Neural progenitor cell (in vitro differentiated cells): ENCODE data around the gene RSBN1L. TPM values are rescaled to one million over a fixed set of nuclear protein-coding genes. Genes with fewer than 3 reads are reported as not detected.

Experiments used
- DNase-seq: peaks from one replicate; pipeline ENCODE4 v3.0.0-alpha.2; 2016; ENCODE audit warnings: low spot score
- H2AFZ ChIP-seq: fragments of 200-600 bp; sonication (generic); replicated peaks from 2 replicates; pipeline ENCODE4 v1.6.1; 2016; ENCODE audit warnings: antibody characterized with exemption
- H3F3A ChIP-seq: fragments of 200-600 bp; sonication (generic); 2 replicates; pipeline ENCODE4 v1.6.1; 2016; ENCODE audit warnings: antibody characterized with exemption, low read depth
- H3K27ac ChIP-seq: fragments of 200-600 bp; sonication (generic); 2 replicates; pipeline ENCODE4 v1.5.1; 2016; ENCODE audit warnings: mild to moderate bottlenecking
- H3K27me3 ChIP-seq: fragments of 200-600 bp; sonication (generic); 2 replicates; pipeline ENCODE4 v1.6.1; 2016; ENCODE audit warnings: mild to moderate bottlenecking, moderate library complexity
- H3K36me3 ChIP-seq: fragments of 200-600 bp; sonication (generic); 2 replicates; pipeline ENCODE4 v1.5.1; 2016
- H3K4me1 ChIP-seq: fragments of 200-600 bp; sonication (generic); 2 replicates; pipeline ENCODE4 v1.6.1; 2016; ENCODE audit warnings: mixed run types
- H3K4me2 ChIP-seq: fragments of 200-600 bp; sonication (generic); 2 replicates; pipeline ENCODE4 v1.6.1; 2016
- H3K4me3 ChIP-seq: fragments of 200-600 bp; sonication (generic); 2 replicates; pipeline ENCODE4 v1.5.1; 2016
- H3K79me2 ChIP-seq: fragments of 200-600 bp; sonication (generic); 2 replicates; pipeline ENCODE4 v1.6.1; 2016; ENCODE audit warnings: low read depth
- H3K9ac ChIP-seq: fragments of 200-600 bp; sonication (generic); 2 replicates; pipeline ENCODE4 v1.6.1; 2016
- H3K9me3 ChIP-seq: fragments of 200-600 bp; sonication (generic); 2 replicates; pipeline ENCODE4 v1.5.1; 2016; ENCODE audit warnings: low read depth
- H4K20me1 ChIP-seq: fragments of 200-600 bp; sonication (generic); 2 replicates; pipeline ENCODE4 v1.6.1; 2016; ENCODE audit warnings: low read depth
- H3K27ac Mint-ChIP-seq: 3 replicates; pipeline ENCODE4 v1.8.0; 2021; ENCODE audit warnings: mixed read lengths
- H3K27me3 Mint-ChIP-seq: 2 replicates; pipeline ENCODE4 v1.8.0; 2022; ENCODE audit warnings: low read depth, mild to moderate bottlenecking, inconsistent platforms, moderate library complexity, mixed read lengths; ENCODE audit not compliant: insufficient read depth
- H3K36me3 Mint-ChIP-seq: 3 replicates; pipeline ENCODE4 v1.8.0; 2021; ENCODE audit warnings: mixed read lengths
- H3K4me1 Mint-ChIP-seq: 3 replicates; pipeline ENCODE4 v1.8.0; 2021; ENCODE audit warnings: mixed read lengths
- H3K4me3 Mint-ChIP-seq: 3 replicates; pipeline ENCODE4 v1.8.0; 2021; ENCODE audit warnings: mild to moderate bottlenecking, moderate library complexity, mixed read lengths
- H3K9me3 Mint-ChIP-seq: 3 replicates; pipeline ENCODE4 v1.8.0; 2020; ENCODE audit warnings: mixed read lengths
- CTCF ChIP-seq: fragments of 200-600 bp; sonication (generic); IDR thresholded peaks from 2 replicates; pipeline ENCODE4 v1.5.1; 2017; ENCODE audit warnings: antibody characterized with exemption, mild to moderate bottlenecking
- EZH2 ChIP-seq: fragments of 200-600 bp; sonication (generic); IDR thresholded peaks from 2 replicates; pipeline ENCODE4 v1.6.1; 2017; ENCODE audit warnings: antibody characterized with exemption, mild to moderate bottlenecking, moderate library complexity
- EZH2phosphoT487 ChIP-seq: fragments of 200-600 bp; sonication (generic); IDR thresholded peaks from 2 replicates; pipeline ENCODE4 v1.6.1; 2017; ENCODE audit warnings: antibody characterized with exemption
- total RNA-seq: library from RNA; depleted of rRNA; stranded (reverse); fragments of >200 nt; gene quantifications from 2 replicates; pipeline ENCODE4 v1.2.3, GENCODE V29; 2015; ENCODE audit warnings: low replicate concordance

RSBN1L gene
- total RNA-seq, 1 donor from 2014 or later = 25.0 TPM

- Histone ChIP-seq H3K4me1 (no peaks in the 10 kb centered on the region), H3K4me3 (no peak overlapping the region), H3K4me2 (no peak overlapping the region), H3K9ac (no peak overlapping the region), H2AFZ (no peak overlapping the region), H4K20me1 (peaks cover 6% of the 10 kb centered on the region), H3K9me3 (no peaks in the 10 kb centered on the region), H3K27ac (no peak overlapping the region), H3K27me3 (no peaks in the 10 kb centered on the region), H3K79me2 (peaks cover 30% of the 10 kb centered on the region), H3K36me3 (no peaks in the 10 kb centered on the region), H3F3A (peaks cover 9% of the 10 kb centered on the region)
- Mint-ChIP-seq H3K4me1 (peaks cover 1% of the 10 kb centered on the region), H3K27me3 (no peaks in the 10 kb centered on the region), H3K4me3 (no peak overlapping the region), H3K9me3 (no peaks in the 10 kb centered on the region), H3K27ac (no peak overlapping the region), H3K36me3 (peaks cover 18% of the 10 kb centered on the region)
- TF ChIP-seq CTCF = no peak
- no peak for TF ChIP-seq EZH2
- no peak for TF ChIP-seq EZH2phosphoT487
- DNase-seq = no peak
Observed at GRCh38 chr7:77791336-77791735, 95.1 kb downstream of the RSBN1L start.

GRCh38 chr7:77791956-77792355 is 95.7 kb downstream of the RSBN1L start:
- H2AFZ ChIP-seq = no peak overlapping the region
- H4K20me1 ChIP-seq = peaks cover 7% of the 10 kb centered on the region
- peak overlapping the region; percentile 56 for H3K27ac ChIP-seq
- H3K4me1 Mint-ChIP-seq = peaks cover 6% of the 10 kb centered on the region
- peaks cover 3% of the 10 kb centered on the region for H3K4me1 ChIP-seq
- H3K9me3 Mint-ChIP-seq = no peaks in the 10 kb centered on the region
- no peak overlapping the region for H3K4me3 Mint-ChIP-seq
- no peak overlapping the region for H3K27ac Mint-ChIP-seq
- no peaks in the 10 kb centered on the region for H3K27me3 Mint-ChIP-seq
- no peak for TF ChIP-seq EZH2
- TF ChIP-seq EZH2phosphoT487 = no peak
- no peak for TF ChIP-seq CTCF
- no peak for DNase-seq
- H3K27me3 ChIP-seq = no peaks in the 10 kb centered on the region
- H3K36me3 ChIP-seq = no peaks in the 10 kb centered on the region
- H3K4me2 ChIP-seq = no peak overlapping the region
- no peaks in the 10 kb centered on the region for H3K9me3 ChIP-seq
- H3K79me2 ChIP-seq = peaks cover 36% of the 10 kb centered on the region
- no peak overlapping the region for H3K9ac ChIP-seq
- H3K36me3 Mint-ChIP-seq = peaks cover 18% of the 10 kb centered on the region
- H3K4me3 ChIP-seq = no peak overlapping the region
- peaks cover 9% of the 10 kb centered on the region for H3F3A ChIP-seq

GRCh38 chr7:77794000-77794399 is 97.7 kb downstream of the RSBN1L start:
- H3K79me2 ChIP-seq = peaks cover 47% of the 10 kb centered on the region
- no peak overlapping the region for H3K27ac ChIP-seq
- no peak overlapping the region for H3K4me3 ChIP-seq
- no peak for DNase-seq
- H3K27ac Mint-ChIP-seq = no peak overlapping the region
- peaks cover 11% of the 10 kb centered on the region for H4K20me1 ChIP-seq
- no peaks in the 10 kb centered on the region for H3K27me3 Mint-ChIP-seq
- H2AFZ ChIP-seq = no peak overlapping the region
- no peaks in the 10 kb centered on the region for H3K27me3 ChIP-seq
- H3K9ac ChIP-seq = no peak overlapping the region
- H3K4me1 Mint-ChIP-seq = peaks cover 18% of the 10 kb centered on the region
- H3K36me3 ChIP-seq = no peaks in the 10 kb centered on the region
- no peaks in the 10 kb centered on the region for H3K9me3 Mint-ChIP-seq
- peaks cover 8% of the 10 kb centered on the region for H3K4me1 ChIP-seq
- TF ChIP-seq EZH2phosphoT487 = no peak
- no peak for TF ChIP-seq EZH2
- TF ChIP-seq CTCF = no peak
- H3K36me3 Mint-ChIP-seq = peaks cover 17% of the 10 kb centered on the region
- H3K9me3 ChIP-seq = no peaks in the 10 kb centered on the region
- H3K4me2 ChIP-seq = no peak overlapping the region
- no peak overlapping the region for H3K4me3 Mint-ChIP-seq
- peaks cover 18% of the 10 kb centered on the region for H3F3A ChIP-seq
